ENCODE data around the gene ACTN1.

- no peak for TF ChIP-seq POLR2A (IDR thresholded peaks at IDR 0.05)
- no peak for TF ChIP-seq CTCF (IDR thresholded peaks at IDR 0.05)
- no peak for TF ChIP-seq POLR2AphosphoS5 (IDR thresholded peaks at IDR 0.05)
These were observed 129.7 kb downstream of the ACTN1 start for GRCh38 chr14:68849416-68849815.

Measured in suprapubic skin (tissue), 4 donors.